K562 (cell line): Measurements from ENCODE around the gene EFCAB10. TPM values are rescaled to one million over a fixed set of nuclear protein-coding genes. Genes with fewer than 3 reads are reported as not detected.

ENCODE experiments used
- ATAC-seq: fragments of 200-7000 bp; cut with Tn5 transposase; 3 replicates; pipeline ENCODE4 v1.9.1; 2020; ENCODE audit warnings: moderate library complexity
- BruUV-seq: library from RNA; stranded (reverse); fragments of 400-500 nt; replicated peaks from 2 replicates; lab custom pipeline; 2021; lab: Mats Ljungman, UMichigan
- CTCF ChIA-PET: fragments of 300-600 bp; formaldehyde crosslinking; extraction: SDS; loops from one replicate; lab custom pipeline; 2021; ENCODE audit warnings: low intra/inter-chr PET ratio; lab: Yijun Ruan, JAX
- POLR2A ChIA-PET: fragments of 300-600, 350-650 bp; sonication (Branson Sonifier 250); formaldehyde crosslinking; extraction: SDS; loops from one replicate; lab custom pipeline; 2021; ENCODE audit warnings: antibody characterized with exemption, inconsistent platforms; lab: Yijun Ruan, JAX
- DNase-seq, 4 experiments: peaks; one replicate each; pipeline versions ENCODE4 v3.0.0 to v3.0.0-alpha.2; 2011 to 2018; ENCODE audit warnings: low spot score in 3 of 4, mixed read lengths in 3 of 4; ENCODE audit errors: extremely low read depth in 1 of 4
- FAIRE-seq: peaks from 2 replicates; lab custom pipeline; 2011; peaks lifted over from hg19 to GRCh38; lab: Jason Lieb, UNC
- H2AFZ ChIP-seq: 2 replicates; pipeline ENCODE4 v1.6.0; 2011; ENCODE audit warnings: low read depth, low read length, control low read depth, inconsistent platforms
- H3K27ac ChIP-seq: fragments of 200-600 bp; 3 replicates; pipeline ENCODE4 v1.8.0; 2011; ENCODE audit warnings: low read depth, mild to moderate bottlenecking, control low read depth, inconsistent platforms, low read length, moderate library complexity, mixed read lengths; ENCODE audit errors: extremely low read depth
- H3K27me3 ChIP-seq, 2 experiments: fragments of 300-600 bp in 1 of 2; 2 replicates in 1 of 2; 3 replicates in 1 of 2; pipeline versions ENCODE4 v1.6.0 to v1.8.0; 2011; ENCODE audit warnings: inconsistent platforms in 2 of 2, low read length in 2 of 2, mild to moderate bottlenecking in 1 of 2, mixed read lengths in 1 of 2, moderate library complexity in 1 of 2; ENCODE audit not compliant: control insufficient read depth in 2 of 2, insufficient read depth in 2 of 2
- H3K36me3 ChIP-seq: fragments of 300-600 bp; 3 replicates; pipeline ENCODE4 v1.8.0; 2011; ENCODE audit warnings: mild to moderate bottlenecking, low read length, inconsistent platforms; ENCODE audit not compliant: control insufficient read depth, insufficient read depth
- H3K4me1 ChIP-seq, 2 experiments: fragments of 200-600 bp in 1 of 2; replicated peaks in 1 of 2; 2 replicates in 1 of 2; 3 replicates in 1 of 2; pipeline versions ENCODE4 v1.5.1 to v1.8.0; 2011; ENCODE audit warnings: inconsistent platforms in 2 of 2, low read length in 2 of 2, mild to moderate bottlenecking in 1 of 2, mixed read lengths in 1 of 2, moderate library complexity in 1 of 2; ENCODE audit not compliant: control insufficient read depth in 2 of 2, insufficient read depth in 2 of 2
- H3K4me2 ChIP-seq: 2 replicates; pipeline ENCODE4 v1.6.1; 2011; ENCODE audit warnings: low read length, control low read depth, inconsistent platforms, mixed read lengths; ENCODE audit not compliant: insufficient read depth
- H3K4me3 ChIP-seq: fragments of 200-600 bp; sonication (generic), shearing (Covaris generic); 2 replicates; pipeline ENCODE4 v1.5.1; 2016; ENCODE audit warnings: control low read depth, inconsistent platforms
- H3K79me2 ChIP-seq: fragments of 200-600 bp; 3 replicates; pipeline ENCODE4 v1.8.0; 2011; ENCODE audit warnings: low read length, inconsistent platforms; ENCODE audit not compliant: control insufficient read depth, insufficient read depth
- H3K9ac ChIP-seq, 2 experiments: 2 replicates each; pipeline versions ENCODE4 v1.6.0 to v1.6.1; 2011; ENCODE audit warnings: low read depth in 2 of 2, low read length in 2 of 2, control low read depth in 1 of 2, inconsistent platforms in 1 of 2, mild to moderate bottlenecking in 1 of 2, mixed read lengths in 1 of 2; ENCODE audit not compliant: insufficient read depth in 1 of 2
- H3K9me1 ChIP-seq: one replicate; pipeline ENCODE4 v1.6.0; 2011; ENCODE audit warnings: inconsistent platforms, mild to moderate bottlenecking, low read length, moderate library complexity; ENCODE audit not compliant: control insufficient read depth, insufficient read depth
- H3K9me3 ChIP-seq: replicated peaks from 2 replicates; pipeline ENCODE4 v1.5.1; 2011; ENCODE audit warnings: low read depth, low read length, inconsistent platforms; ENCODE audit not compliant: control insufficient read depth, insufficient read depth
- H4K20me1 ChIP-seq: replicated peaks from 2 replicates; pipeline ENCODE4 v1.6.1; 2011; ENCODE audit warnings: low read length, inconsistent platforms, mixed read lengths; ENCODE audit not compliant: control insufficient read depth, insufficient read depth
- CBX1 ChIP-seq: sonication (generic); IDR thresholded peaks from 2 replicates; pipeline ENCODE4 v1.6.1; 2016; ENCODE audit warnings: antibody characterized with exemption, low read depth, mild to moderate bottlenecking
- CREB5 ChIP-seq: fragments of 250-450 bp; sonication (Bioruptor Pico); IDR thresholded peaks from 2 replicates; pipeline ENCODE4 v1.5.0; 2020; ENCODE audit warnings: mild to moderate bottlenecking
- HDAC3 ChIP-seq: fragments of 450-650 bp; IDR thresholded peaks from 2 replicates; pipeline ENCODE4 v1.6.1; 2018; ENCODE audit warnings: borderline replicate concordance, mild to moderate bottlenecking, moderate library complexity; ENCODE audit not compliant: partially characterized antibody
- LARP7 ChIP-seq: fragments of 450-650 bp; IDR thresholded peaks from 2 replicates; pipeline ENCODE4 v1.6.1; 2016
- MAFF ChIP-seq: IDR thresholded peaks from 2 replicates; pipeline ENCODE4 v1.6.1; 2012; ENCODE audit warnings: low read length, improper control_type of control experiment
- MCM3 ChIP-seq: fragments of 450-650 bp; IDR thresholded peaks from 2 replicates; pipeline ENCODE4 v1.6.1; 2016
- MEIS2 ChIP-seq: fragments of 450-650 bp; IDR thresholded peaks from 2 replicates; pipeline ENCODE4 v1.6.1; 2014; ENCODE audit warnings: mild to moderate bottlenecking; ENCODE audit not compliant: partially characterized antibody
- PBX2 ChIP-seq, 2 experiments: IDR thresholded peaks in 1 of 2; conservative IDR thresholded peaks in 1 of 2; 2 replicates each; pipeline ENCODE4 v1.6.1; 2016; ENCODE audit warnings: low read depth in 2 of 2, mild to moderate bottlenecking in 1 of 2, missing compliant biosample characterization in 1 of 2, missing genetic modification characterization in 1 of 2, moderate library complexity in 1 of 2
- PREB ChIP-seq: sonication (generic); formaldehyde crosslinking; IDR thresholded peaks from 2 replicates; pipeline ENCODE4 v1.8.1; 2023; ENCODE audit warnings: mild to moderate bottlenecking, missing genetic modification reagents
- SMARCE1 ChIP-seq: fragments of 450-650 bp; IDR thresholded peaks from 2 replicates; pipeline ENCODE4 v1.7.1; 2016; ENCODE audit warnings: mild to moderate bottlenecking
- SNRNP70 ChIP-seq: fragments of 200-400 bp; formaldehyde crosslinking; optimal IDR thresholded peaks from 2 replicates; pipeline ENCODE3; 2017; ENCODE audit warnings: low read depth, low read length
- ZNF121 ChIP-seq: sonication (generic); formaldehyde crosslinking; conservative IDR thresholded peaks from 2 replicates; pipeline ENCODE4 v1.8.0; 2022; ENCODE audit warnings: missing genetic modification reagents
- ZNF3 ChIP-seq: fragments of 250-450 bp; sonication (Bioruptor Pico); IDR thresholded peaks from 2 replicates; pipeline ENCODE4 v1.5.0; 2021; ENCODE audit warnings: mild to moderate bottlenecking, moderate library complexity
- WGBS: fragments of 100-300 bp; shearing (Covaris generic); methylation state at CpG from one replicate; pipeline ENCODE4 v1.1.6; 2016; ENCODE audit warnings: low coverage, mixed read lengths; ENCODE audit not compliant: insufficient coverage; ENCODE audit errors: missing lambda C conversion rate; 5-methylcytosine and 5-hydroxymethylcytosine counted together
- in situ Hi-C: fragments of 300-500 bp; cut with MboI; formaldehyde crosslinking; loops from 4 replicates; pipeline ENCODE4 v1.15.0; 2018; ENCODE audit warnings: inconsistent platforms, mixed read lengths
- intact Hi-C: fragments of 100-400 bp; cut with micrococcal nuclease; formaldehyde crosslinking; loops from 2 replicates; pipeline ENCODE4 v1.14.2; 2022
- polyA plus RNA-seq, 8 experiments: library from polyadenylated mRNA; depleted of rRNA in 4 of 8; stranded (reverse) in 5 of 8; unstranded in 3 of 8; fragments of >200 nt; fragmentation: Nextera tagmentation in 2 of 8; fragmentation: Illumina TruSeq in 1 of 8; extraction: Ambion mirVana in 2 of 8; extraction: Trizol in 1 of 8; gene quantifications; 2 replicates each; pipeline versions ENCODE4 v1.2.1 to v1.2.3, GENCODE V29; 2011 to 2014; ENCODE audit warnings: inconsistent platforms in 1 of 8, missing spikeins in 1 of 8
- total RNA-seq, 7 experiments: library from RNA; depleted of rRNA in 6 of 7; stranded (reverse); fragments of >200 nt in 6 of 7; fragmentation: Illumina TruSeq in 2 of 7; extraction: Trizol in 2 of 7; gene quantifications; 2 replicates each; pipeline versions ENCODE4 v1.2.1 to v1.2.3, GENCODE V29; 2011 to 2021; ENCODE audit warnings: low replicate concordance in 1 of 7
- TF ChIP-seq, protein P1 (sequence below): fragments of 250-450 bp; sonication (Bioruptor Pico); IDR thresholded peaks from 2 replicates; pipeline ENCODE4 v1.4.0; 2020; ENCODE audit warnings: mild to moderate bottlenecking
- TF ChIP-seq, protein P2 (sequence below): fragments of 250-450 bp; sonication (Bioruptor Pico); IDR thresholded peaks from 2 replicates; pipeline ENCODE4 v1.5.0; 2021

The EFCAB10 gene
- total and polyA plus RNA-seq, 9 of the 15 experiments (the other 6 are each of a cell fraction or from before 2014, with no cell fraction given), result 5.0 to 21.4 (median 16.8) TPM

DNA sequence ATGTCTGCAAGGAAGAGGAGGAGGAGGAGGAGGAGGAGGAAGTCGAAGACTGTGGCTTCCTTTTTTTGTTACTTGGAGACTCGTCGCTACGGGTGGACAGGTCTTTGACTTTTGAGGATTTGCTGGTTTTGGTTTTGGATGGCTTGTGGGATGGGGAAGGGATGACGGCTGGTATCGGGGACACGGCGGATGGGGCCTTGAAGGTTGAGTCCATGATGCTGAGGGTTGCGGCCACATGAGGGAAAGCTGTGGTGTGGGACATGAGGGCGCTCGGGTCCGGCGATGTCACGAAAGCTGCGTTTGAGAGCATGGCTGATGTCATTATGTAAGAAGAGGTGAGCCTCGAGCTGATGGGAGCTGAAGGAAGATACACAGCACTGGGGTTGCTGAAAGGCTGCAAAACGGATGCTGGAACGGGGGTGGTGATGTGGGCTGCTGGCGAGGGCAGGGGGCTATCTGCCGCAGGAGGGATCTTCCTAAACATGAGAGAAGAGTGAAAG is 33.1 kb upstream of the EFCAB10 start:
- peak; percentile 42 for FAIRE-seq
- Histone ChIP-seq H4K20me1 (0 out of 2 replicates have a peak, but pooled peaks cover 6% of the 10 kb centered on the region), H3K27ac (no peak overlapping the region), H3K9me3 (no peaks in the 10 kb centered on the region), H3K27me3 (peaks cover 4 to 45% of the 10 kb centered on the region in 2 experiments; a peak in 3 of 5 replicates), H3K4me1 (peaks cover 0 to 12% of the 10 kb centered on the region in 2 experiments; a peak in 1 of 5 replicates), H3K36me3 (no peaks in the 10 kb centered on the region), H3K79me2 (no peaks in the 10 kb centered on the region), H3K4me3 (no peak overlapping the region), H3K9me1 (no peaks in the 10 kb centered on the region), H3K9ac (no peak overlapping the region), H3K4me2 (no peak overlapping the region), H2AFZ (no peak overlapping the region)
- ATAC-seq, result no peak
- ChIA-PET CTCF (no interaction called here), POLR2A (interaction anchor here (0.5 kb wide), 1 partner anchor 16 kb away, joined by 3 read pairs; no protein-coding TSS in a partner anchor)
- BruUV-seq, result no TSS peak
- DNase-seq, result no peak
- in situ Hi-C loops, result loop anchor here (10.0 kb wide), 1 partner anchor 960 kb away; no protein-coding TSS in a partner anchor
- 48% methylated on average over 19 of the region's 20 CpGs for WGBS
- intact Hi-C loops, result no loop called here
- no peak for TF ChIP-seq PBX2 (CRISPR knock-in tag; IDR thresholded peaks at IDR 0.05; ENCODE audit: low read depth)
- TF ChIP-seq PBX2 (tag; conservative IDR thresholded peaks at IDR 0.05; ENCODE audit: low read depth), result no peak
- no peak for TF ChIP-seq ZNF3
- no peak for TF ChIP-seq MCM3
- TF ChIP-seq, protein P1, sequence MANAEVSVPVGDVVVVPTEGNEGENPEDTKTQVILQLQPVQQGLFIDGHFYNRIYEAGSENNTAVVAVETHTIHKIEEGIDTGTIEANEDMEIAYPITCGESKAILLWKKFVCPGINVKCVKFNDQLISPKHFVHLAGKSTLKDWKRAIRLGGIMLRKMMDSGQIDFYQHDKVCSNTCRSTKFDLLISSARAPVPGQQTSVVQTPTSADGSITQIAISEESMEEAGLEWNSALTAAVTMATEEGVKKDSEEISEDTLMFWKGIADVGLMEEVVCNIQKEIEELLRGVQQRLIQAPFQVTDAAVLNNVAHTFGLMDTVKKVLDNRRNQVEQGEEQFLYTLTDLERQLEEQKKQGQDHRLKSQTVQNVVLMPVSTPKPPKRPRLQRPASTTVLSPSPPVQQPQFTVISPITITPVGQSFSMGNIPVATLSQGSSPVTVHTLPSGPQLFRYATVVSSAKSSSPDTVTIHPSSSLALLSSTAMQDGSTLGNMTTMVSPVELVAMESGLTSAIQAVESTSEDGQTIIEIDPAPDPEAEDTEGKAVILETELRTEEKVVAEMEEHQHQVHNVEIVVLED (CRISPR knock-in tag), result no peak
- TF ChIP-seq CBX1, result no peak
- TF ChIP-seq MAFF, result no peak
- TF ChIP-seq SMARCE1, result no peak
- no peak for TF ChIP-seq HDAC3
- TF ChIP-seq CREB5 (CRISPR knock-in tag), result no peak
- TF ChIP-seq LARP7, result no peak
- TF ChIP-seq MEIS2, result no peak
- no peak for TF ChIP-seq SNRNP70
- TF ChIP-seq, protein P2, sequence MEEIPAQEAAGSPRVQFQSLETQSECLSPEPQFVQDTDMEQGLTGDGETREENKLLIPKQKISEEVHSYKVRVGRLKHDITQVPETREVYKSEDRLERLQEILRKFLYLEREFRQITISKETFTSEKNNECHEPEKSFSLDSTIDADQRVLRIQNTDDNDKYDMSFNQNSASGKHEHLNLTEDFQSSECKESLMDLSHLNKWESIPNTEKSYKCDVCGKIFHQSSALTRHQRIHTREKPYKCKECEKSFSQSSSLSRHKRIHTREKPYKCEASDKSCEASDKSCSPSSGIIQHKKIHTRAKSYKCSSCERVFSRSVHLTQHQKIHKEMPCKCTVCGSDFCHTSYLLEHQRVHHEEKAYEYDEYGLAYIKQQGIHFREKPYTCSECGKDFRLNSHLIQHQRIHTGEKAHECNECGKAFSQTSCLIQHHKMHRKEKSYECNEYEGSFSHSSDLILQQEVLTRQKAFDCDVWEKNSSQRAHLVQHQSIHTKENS, result no peak
- no peak for TF ChIP-seq ZNF121 (CRISPR knock-in tag)
- TF ChIP-seq PREB (CRISPR knock-in tag), result no peak
